K562 (cell line): ENCODE data around the gene DAGLA. TPM values are rescaled to one million over a fixed set of nuclear protein-coding genes. Genes with fewer than 3 reads are reported as not detected.

Experiments
- BRCA1 ChIP-seq, 2 experiments: fragments of 450-650 bp in 1 of 2; sonication (generic) in 1 of 2; formaldehyde crosslinking in 1 of 2; IDR thresholded peaks; 2 replicates each; pipeline versions ENCODE4 v1.5.0 to v1.6.1; 2017 to 2020; ENCODE audit warnings: mild to moderate bottlenecking in 1 of 2, missing genetic modification reagents in 1 of 2
- E2F3 ChIP-seq: fragments of 250-450 bp; sonication (Bioruptor Pico); IDR thresholded peaks from 2 replicates; pipeline ENCODE4 v1.4.0; 2020; ENCODE audit warnings: mild to moderate bottlenecking
- ESRRB ChIP-seq: fragments of 250-450 bp; sonication (Bioruptor Pico); IDR thresholded peaks from 2 replicates; pipeline ENCODE4 v1.5.0; 2020; ENCODE audit warnings: mild to moderate bottlenecking, moderate library complexity, borderline replicate concordance
- ETV5 ChIP-seq: sonication (generic); formaldehyde crosslinking; IDR thresholded peaks from 2 replicates; pipeline ENCODE4 v1.4.0; 2020; ENCODE audit warnings: low read depth, mild to moderate bottlenecking, missing genetic modification reagents
- KLF13 ChIP-seq: fragments of 450-650 bp; IDR thresholded peaks from 2 replicates; pipeline ENCODE4 v1.6.1; 2016; ENCODE audit warnings: missing genetic modification characterization, low read depth, mild to moderate bottlenecking, missing compliant biosample characterization, moderate library complexity, borderline replicate concordance
- KLF6 ChIP-seq: fragments of 250-450 bp; sonication (Bioruptor Pico); IDR thresholded peaks from 2 replicates; pipeline ENCODE4 v1.4.0; 2020; ENCODE audit warnings: mild to moderate bottlenecking, moderate library complexity, borderline replicate concordance
- RFX1 ChIP-seq: fragments of 450-650 bp; IDR thresholded peaks from 2 replicates; pipeline ENCODE4 v1.6.1; 2016; ENCODE audit warnings: mild to moderate bottlenecking, moderate library complexity
- SIRT6 ChIP-seq: IDR thresholded peaks from one replicate; pipeline ENCODE4 v1.6.1; 2012; ENCODE audit warnings: low read depth, mild to moderate bottlenecking, control low read depth, inconsistent platforms, low read length, moderate library complexity
- SMARCA5 ChIP-seq: fragments of 450-650 bp; IDR thresholded peaks from 2 replicates; pipeline ENCODE4 v1.6.1; 2016
- SPI1 ChIP-seq: IDR thresholded peaks from 2 replicates; pipeline ENCODE4 v1.6.1; 2011; ENCODE audit warnings: low read depth, low read length, control low read depth, borderline replicate concordance
- STAT5A ChIP-seq: IDR thresholded peaks from 2 replicates; pipeline ENCODE4 v1.6.1; 2012; ENCODE audit warnings: low read length, inconsistent platforms, borderline replicate concordance
- TBL1XR1 ChIP-seq, 2 experiments: IDR thresholded peaks; 2 replicates each; pipeline ENCODE4 v1.6.1; 2012; ENCODE audit warnings: improper control_type of control experiment in 2 of 2, low read length in 2 of 2, mild to moderate bottlenecking in 1 of 2
- TRIM28 ChIP-seq: fragments of 450-650 bp; IDR thresholded peaks from 2 replicates; pipeline ENCODE4 v1.6.1; 2017
- ZNF431 ChIP-seq: sonication (generic); formaldehyde crosslinking; IDR thresholded peaks from 2 replicates; pipeline ENCODE4 v1.8.0; 2022; ENCODE audit warnings: mild to moderate bottlenecking, missing genetic modification reagents
- polyA plus RNA-seq, 8 experiments: library from polyadenylated mRNA; depleted of rRNA in 4 of 8; stranded (reverse) in 5 of 8; unstranded in 3 of 8; fragments of >200 nt; fragmentation: Nextera tagmentation in 2 of 8; fragmentation: Illumina TruSeq in 1 of 8; extraction: Ambion mirVana in 2 of 8; extraction: Trizol in 1 of 8; gene quantifications; 2 replicates each; pipeline versions ENCODE4 v1.2.1 to v1.2.3, GENCODE V29; 2011 to 2014; ENCODE audit warnings: inconsistent platforms in 1 of 8, missing spikeins in 1 of 8
- total RNA-seq, 7 experiments: library from RNA; depleted of rRNA in 6 of 7; stranded (reverse); fragments of >200 nt in 6 of 7; fragmentation: Illumina TruSeq in 2 of 7; extraction: Trizol in 2 of 7; gene quantifications; 2 replicates each; pipeline versions ENCODE4 v1.2.1 to v1.2.3, GENCODE V29; 2011 to 2021; ENCODE audit warnings: low replicate concordance in 1 of 7
- TF ChIP-seq, protein P1 (sequence below): fragments of 250-450 bp; sonication (Bioruptor Pico); IDR thresholded peaks from 2 replicates; pipeline ENCODE4 v1.9.0; 2021; ENCODE audit warnings: mild to moderate bottlenecking
- TF ChIP-seq, protein P2 (sequence below): fragments of 250-450 bp; sonication (Bioruptor Pico); IDR thresholded peaks from 2 replicates; pipeline ENCODE4 v1.5.0; 2021; ENCODE audit warnings: mild to moderate bottlenecking, moderate library complexity
- TF ChIP-seq, protein P3 (sequence below), 2 experiments: fragments of 450-650 bp; formaldehyde crosslinking in 1 of 2; IDR thresholded peaks; 2 replicates each; pipeline versions ENCODE4 v1.4.0 to v1.6.1; 2014 to 2020; ENCODE audit warnings: mild to moderate bottlenecking in 2 of 2, borderline replicate concordance in 1 of 2, low read depth in 1 of 2

The DAGLA gene
- total and polyA plus RNA-seq, 9 of the 15 experiments (the other 6 are each of a cell fraction or from before 2014, with no cell fraction given): 0.03 to 0.16 (median 0.04) TPM; not detected in 4

DNA sequence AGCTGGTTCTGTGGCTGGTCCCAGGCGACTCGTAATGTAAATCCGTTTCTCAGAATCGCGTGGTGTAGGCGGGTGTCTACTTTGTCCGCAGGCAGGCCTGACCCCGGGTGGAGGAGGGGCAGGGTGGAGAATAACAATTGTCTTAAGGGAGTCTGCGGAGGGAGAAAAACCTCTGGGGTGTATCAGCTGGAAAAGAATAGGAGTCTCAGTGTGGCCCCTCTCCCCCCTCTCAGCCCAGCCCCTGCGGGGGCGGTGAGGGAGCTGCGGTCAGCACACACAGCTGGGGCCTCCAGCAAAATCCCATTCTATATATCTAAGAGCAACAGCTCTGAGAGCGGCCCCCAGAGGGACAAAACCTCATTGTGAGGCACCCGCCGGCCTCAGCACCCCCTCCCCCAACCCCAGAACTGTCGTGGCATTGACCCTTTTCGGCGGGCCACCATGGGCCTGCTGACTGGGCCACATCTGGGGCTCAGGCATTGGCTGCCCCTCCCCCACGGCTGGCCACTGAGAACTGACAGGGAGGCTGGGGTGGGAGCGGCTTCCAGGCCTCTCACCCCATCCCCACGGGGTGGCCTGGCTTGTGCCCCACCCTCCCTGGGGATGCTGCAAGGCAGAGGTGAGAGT, 69.5 kb downstream of the DAGLA start (continued):
- TF ChIP-seq, protein P1, sequence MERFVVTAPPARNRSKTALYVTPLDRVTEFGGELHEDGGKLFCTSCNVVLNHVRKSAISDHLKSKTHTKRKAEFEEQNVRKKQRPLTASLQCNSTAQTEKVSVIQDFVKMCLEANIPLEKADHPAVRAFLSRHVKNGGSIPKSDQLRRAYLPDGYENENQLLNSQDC (CRISPR knock-in tag): no peak
- 0 out of 2 replicates have a peak, but pooled peaks have one; percentile 29 for TF ChIP-seq ZNF431 (CRISPR knock-in tag)
- no peak for TF ChIP-seq RFX1
- TF ChIP-seq, protein P2, sequence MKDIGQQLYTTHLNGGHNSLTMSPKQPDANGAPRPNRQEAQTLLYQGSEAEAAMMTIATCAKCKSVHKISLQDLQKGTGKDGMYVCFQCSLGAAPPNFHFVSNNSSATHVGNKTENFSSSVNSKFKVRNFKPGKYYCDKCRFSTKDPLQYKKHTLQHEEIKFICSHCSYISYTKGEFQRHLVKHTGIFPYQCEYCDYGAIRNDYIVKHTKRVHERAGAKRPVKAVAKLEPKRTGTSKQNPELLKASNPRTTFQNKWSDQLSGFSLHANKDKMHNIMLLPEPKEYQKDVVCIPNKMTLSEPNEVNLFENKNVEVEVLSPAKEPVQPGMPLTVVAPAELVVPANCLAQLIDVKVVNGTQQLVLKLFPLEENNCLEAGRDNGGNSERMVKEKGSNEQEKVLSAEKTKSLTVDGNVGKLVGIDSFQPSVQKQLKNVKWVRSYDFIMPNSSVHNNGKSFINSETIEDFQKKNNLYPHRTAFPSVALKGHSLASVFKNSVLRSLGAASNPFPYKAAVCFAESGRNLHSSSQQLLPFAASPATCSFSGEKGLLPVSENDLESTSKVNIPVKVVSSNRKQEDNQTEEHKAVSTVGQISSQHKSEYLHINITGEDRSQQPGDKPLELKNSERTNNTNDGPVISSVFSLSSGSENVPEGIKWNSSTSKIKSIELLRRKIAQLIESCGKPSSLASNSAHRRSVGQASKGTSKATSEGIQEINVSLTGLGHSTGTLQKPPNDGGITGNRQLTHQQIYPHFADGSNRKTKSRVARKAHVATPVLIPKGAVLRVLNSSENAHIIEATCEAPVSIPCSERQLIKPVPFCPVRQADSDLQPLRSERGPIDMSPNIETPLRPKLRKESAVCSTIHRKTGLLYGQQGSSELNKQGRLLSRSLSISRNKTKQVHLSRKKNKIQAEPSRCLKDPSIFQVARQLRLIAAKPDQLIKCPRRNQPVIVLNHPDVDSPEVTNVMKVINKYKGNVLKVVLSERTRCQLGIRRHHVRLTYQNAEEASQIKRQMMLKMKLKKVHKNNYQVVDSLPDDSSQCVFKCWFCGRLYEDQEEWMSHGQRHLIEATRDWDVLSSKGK (CRISPR knock-in tag): no peak
- TF ChIP-seq KLF13 (tag): no peak
- TF ChIP-seq SIRT6: no peak
- no peak for TF ChIP-seq ETV5
- no peak for TF ChIP-seq E2F3 (CRISPR knock-in tag)
- TF ChIP-seq KLF6 (CRISPR knock-in tag): no peak
- peak; percentile 67 for TF ChIP-seq STAT5A
- TF ChIP-seq BRCA1 (IDR thresholded peaks at IDR 0.05): no peak
- no peak for TF ChIP-seq BRCA1 (CRISPR knock-in tag; IDR thresholded peaks at IDR 0.05)
- TF ChIP-seq TBL1XR1 (IDR thresholded peaks at IDR 0.05; ENCODE audit: low read length in 2 of 2): peak in 1 of 2 experiments; percentile 34; a peak in 1 of 4 replicates
- TF ChIP-seq ESRRB: no peak
- TF ChIP-seq SMARCA5: no peak
- TF ChIP-seq, protein P3, sequence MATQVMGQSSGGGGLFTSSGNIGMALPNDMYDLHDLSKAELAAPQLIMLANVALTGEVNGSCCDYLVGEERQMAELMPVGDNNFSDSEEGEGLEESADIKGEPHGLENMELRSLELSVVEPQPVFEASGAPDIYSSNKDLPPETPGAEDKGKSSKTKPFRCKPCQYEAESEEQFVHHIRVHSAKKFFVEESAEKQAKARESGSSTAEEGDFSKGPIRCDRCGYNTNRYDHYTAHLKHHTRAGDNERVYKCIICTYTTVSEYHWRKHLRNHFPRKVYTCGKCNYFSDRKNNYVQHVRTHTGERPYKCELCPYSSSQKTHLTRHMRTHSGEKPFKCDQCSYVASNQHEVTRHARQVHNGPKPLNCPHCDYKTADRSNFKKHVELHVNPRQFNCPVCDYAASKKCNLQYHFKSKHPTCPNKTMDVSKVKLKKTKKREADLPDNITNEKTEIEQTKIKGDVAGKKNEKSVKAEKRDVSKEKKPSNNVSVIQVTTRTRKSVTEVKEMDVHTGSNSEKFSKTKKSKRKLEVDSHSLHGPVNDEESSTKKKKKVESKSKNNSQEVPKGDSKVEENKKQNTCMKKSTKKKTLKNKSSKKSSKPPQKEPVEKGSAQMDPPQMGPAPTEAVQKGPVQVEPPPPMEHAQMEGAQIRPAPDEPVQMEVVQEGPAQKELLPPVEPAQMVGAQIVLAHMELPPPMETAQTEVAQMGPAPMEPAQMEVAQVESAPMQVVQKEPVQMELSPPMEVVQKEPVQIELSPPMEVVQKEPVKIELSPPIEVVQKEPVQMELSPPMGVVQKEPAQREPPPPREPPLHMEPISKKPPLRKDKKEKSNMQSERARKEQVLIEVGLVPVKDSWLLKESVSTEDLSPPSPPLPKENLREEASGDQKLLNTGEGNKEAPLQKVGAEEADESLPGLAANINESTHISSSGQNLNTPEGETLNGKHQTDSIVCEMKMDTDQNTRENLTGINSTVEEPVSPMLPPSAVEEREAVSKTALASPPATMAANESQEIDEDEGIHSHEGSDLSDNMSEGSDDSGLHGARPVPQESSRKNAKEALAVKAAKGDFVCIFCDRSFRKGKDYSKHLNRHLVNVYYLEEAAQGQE (IDR thresholded peaks at IDR 0.05; ENCODE audit: borderline replicate concordance): no peak
- TF ChIP-seq, protein P3 (CRISPR knock-in tag; IDR thresholded peaks at IDR 0.05; ENCODE audit: low read depth): no peak
- no peak for TF ChIP-seq TRIM28
- TF ChIP-seq SPI1: no peak
